ENCODE data around the gene TFCP2L1.

GRCh38 chr2:121303531-121304263 lies 18.7 kb upstream of the TFCP2L1 start:
- TF ChIP-seq CTCF (IDR thresholded peaks at IDR 0.05; ENCODE audit: insufficient read depth, low read depth, low read length) (no peak), EZH2 (IDR thresholded peaks at IDR 0.05; ENCODE audit: insufficient read depth, low read length) (no peak)
